Glomerular visceral epithelial cell (primary cell): Measurements from ENCODE around the gene LEMD2.

Experiments used
- DNase-seq: peaks from one replicate; pipeline ENCODE4 v3.0.0-alpha.2; 2016; ENCODE audit errors: extremely low spot score

The LEMD2 gene

GRCh38 chr6:33774774-33775173 is 14.2 kb downstream of the LEMD2 start:
- DNase-seq: no peak

GRCh38 chr6:33772902-33773472 is 15.9 kb downstream of the LEMD2 start:
- no peak for DNase-seq

GRCh38 chr6:33772082-33772830 is 16.7 kb downstream of the LEMD2 start:
- DNase-seq: no peak

- DNase-seq: peak; percentile 97
Measured at GRCh38 chr6:33771146-33772081, 17.5 kb downstream of the LEMD2 start.

- no peak for DNase-seq
Measured at GRCh38 chr6:33770833-33771145, 18.1 kb downstream of the LEMD2 start.

- no peak for DNase-seq
Measured at GRCh38 chr6:33770124-33770832, 18.7 kb downstream of the LEMD2 start.

- DNase-seq: no peak
Measured at GRCh38 chr6:33769248-33769821, 19.6 kb downstream of the LEMD2 start.

GRCh38 chr6:33768644-33769120 is 20.2 kb downstream of the LEMD2 start:
- peak; percentile 73 for DNase-seq

- no peak for DNase-seq
Measured at GRCh38 chr6:33766921-33767907, 21.7 kb downstream of the LEMD2 start.

GRCh38 chr6:33765368-33765767 is 23.6 kb downstream of the LEMD2 start:
- no peak for DNase-seq

GRCh38 chr6:33764036-33764435 is 24.9 kb downstream of the LEMD2 start:
- DNase-seq: no peak

GRCh38 chr6:33763483-33763882 is 25.4 kb downstream of the LEMD2 start:
- DNase-seq: no peak

GRCh38 chr6:33762713-33763112 is 26.2 kb downstream of the LEMD2 start:
- DNase-seq: no peak

- peak; percentile 53 for DNase-seq
Measured at GRCh38 chr6:33761922-33762629, 26.9 kb downstream of the LEMD2 start.

- DNase-seq: no peak
Measured at GRCh38 chr6:33761581-33761921, 27.4 kb downstream of the LEMD2 start.

GRCh38 chr6:33759887-33760629 is 28.9 kb downstream of the LEMD2 start:
- DNase-seq: no peak

- DNase-seq: no peak
Measured at GRCh38 chr6:33758815-33759216, 30.1 kb downstream of the LEMD2 start.

GRCh38 chr6:33757906-33758305 is 31.0 kb downstream of the LEMD2 start:
- DNase-seq: no peak

GRCh38 chr6:33757113-33757512 is 31.8 kb downstream of the LEMD2 start:
- no peak for DNase-seq
